Skin of body (tissue), 2 donors: ENCODE measurements around the gene ISLR2. TPM values are rescaled to one million over a fixed set of nuclear protein-coding genes. Genes with fewer than 3 reads are reported as not detected.
"Not testable (repeated sequence)": the region's sequence is repeated elsewhere in the genome, so short reads cannot be mapped to it uniquely, and the experiment has no call there.

Experiments used
- DNase-seq: peaks from one replicate; lab custom pipeline; 2025; lab: John Stamatoyannopoulos, UW
- total RNA-seq: library from RNA; depleted of rRNA; stranded (reverse); fragments of >200 nt; gene quantifications from one replicate; pipeline ENCODE4 v1.2.3, GENCODE V29; 2014

The ISLR2 gene
- total RNA-seq, 1 donor from 2014 or later = 0.79 TPM

GRCh38 chr15:74156678-74157411 lies 26.5 kb downstream of the ISLR2 start:
- peak; percentile 93 for DNase-seq

- no peak for DNase-seq
These were observed 27.8 kb downstream of the ISLR2 start for GRCh38 chr15:74157868-74158827.

- DNase-seq = no peak
These were observed 28.7 kb downstream of the ISLR2 start for GRCh38 chr15:74158855-74159650.

- DNase-seq = no peak
These were observed 29.4 kb downstream of the ISLR2 start for GRCh38 chr15:74159773-74160172.

- not testable (repeated sequence) for DNase-seq
These were observed 30.0 kb downstream of the ISLR2 start for GRCh38 chr15:74160390-74160789.

- DNase-seq = not testable (repeated sequence)
These were observed 31.8 kb downstream of the ISLR2 start for GRCh38 chr15:74162195-74162536.

GRCh38 chr15:74165461-74165860 lies 35.1 kb downstream of the ISLR2 start:
- no peak for DNase-seq

GRCh38 chr15:74167891-74168331 lies 37.5 kb downstream of the ISLR2 start:
- no peak for DNase-seq

GRCh38 chr15:74168711-74169126 lies 38.3 kb downstream of the ISLR2 start:
- no peak for DNase-seq

GRCh38 chr15:74170071-74170844 lies 39.9 kb downstream of the ISLR2 start:
- no peak for DNase-seq

- DNase-seq = no peak
These were observed 40.6 kb downstream of the ISLR2 start for GRCh38 chr15:74170875-74171578.

- DNase-seq = no peak
These were observed 41.7 kb downstream of the ISLR2 start for GRCh38 chr15:74171965-74172541.

GRCh38 chr15:74172701-74173379 lies 42.5 kb downstream of the ISLR2 start:
- peak; percentile 89 for DNase-seq

GRCh38 chr15:74173380-74174218 lies 43.2 kb downstream of the ISLR2 start, which contains the start of gene ISLR:
Gene ISLR (plus strand): TSS chr15:74173710. CDS start chr15:74174859, 1,149 bp downstream.
- DNase-seq = peak; percentile 96

GRCh38 chr15:74174219-74174957 lies 44.0 kb downstream of the ISLR2 start:
- DNase-seq = peak; percentile 92

GRCh38 chr15:74174958-74175253 lies 44.5 kb downstream of the ISLR2 start:
- no peak for DNase-seq
